Measurements from ENCODE around the gene DCAF5.

- TF ChIP-seq, protein P1, sequence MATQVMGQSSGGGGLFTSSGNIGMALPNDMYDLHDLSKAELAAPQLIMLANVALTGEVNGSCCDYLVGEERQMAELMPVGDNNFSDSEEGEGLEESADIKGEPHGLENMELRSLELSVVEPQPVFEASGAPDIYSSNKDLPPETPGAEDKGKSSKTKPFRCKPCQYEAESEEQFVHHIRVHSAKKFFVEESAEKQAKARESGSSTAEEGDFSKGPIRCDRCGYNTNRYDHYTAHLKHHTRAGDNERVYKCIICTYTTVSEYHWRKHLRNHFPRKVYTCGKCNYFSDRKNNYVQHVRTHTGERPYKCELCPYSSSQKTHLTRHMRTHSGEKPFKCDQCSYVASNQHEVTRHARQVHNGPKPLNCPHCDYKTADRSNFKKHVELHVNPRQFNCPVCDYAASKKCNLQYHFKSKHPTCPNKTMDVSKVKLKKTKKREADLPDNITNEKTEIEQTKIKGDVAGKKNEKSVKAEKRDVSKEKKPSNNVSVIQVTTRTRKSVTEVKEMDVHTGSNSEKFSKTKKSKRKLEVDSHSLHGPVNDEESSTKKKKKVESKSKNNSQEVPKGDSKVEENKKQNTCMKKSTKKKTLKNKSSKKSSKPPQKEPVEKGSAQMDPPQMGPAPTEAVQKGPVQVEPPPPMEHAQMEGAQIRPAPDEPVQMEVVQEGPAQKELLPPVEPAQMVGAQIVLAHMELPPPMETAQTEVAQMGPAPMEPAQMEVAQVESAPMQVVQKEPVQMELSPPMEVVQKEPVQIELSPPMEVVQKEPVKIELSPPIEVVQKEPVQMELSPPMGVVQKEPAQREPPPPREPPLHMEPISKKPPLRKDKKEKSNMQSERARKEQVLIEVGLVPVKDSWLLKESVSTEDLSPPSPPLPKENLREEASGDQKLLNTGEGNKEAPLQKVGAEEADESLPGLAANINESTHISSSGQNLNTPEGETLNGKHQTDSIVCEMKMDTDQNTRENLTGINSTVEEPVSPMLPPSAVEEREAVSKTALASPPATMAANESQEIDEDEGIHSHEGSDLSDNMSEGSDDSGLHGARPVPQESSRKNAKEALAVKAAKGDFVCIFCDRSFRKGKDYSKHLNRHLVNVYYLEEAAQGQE (IDR thresholded peaks at IDR 0.05; ENCODE audit: insufficient replicate concordance, low read depth), result no peak
- TF ChIP-seq, protein P2, sequence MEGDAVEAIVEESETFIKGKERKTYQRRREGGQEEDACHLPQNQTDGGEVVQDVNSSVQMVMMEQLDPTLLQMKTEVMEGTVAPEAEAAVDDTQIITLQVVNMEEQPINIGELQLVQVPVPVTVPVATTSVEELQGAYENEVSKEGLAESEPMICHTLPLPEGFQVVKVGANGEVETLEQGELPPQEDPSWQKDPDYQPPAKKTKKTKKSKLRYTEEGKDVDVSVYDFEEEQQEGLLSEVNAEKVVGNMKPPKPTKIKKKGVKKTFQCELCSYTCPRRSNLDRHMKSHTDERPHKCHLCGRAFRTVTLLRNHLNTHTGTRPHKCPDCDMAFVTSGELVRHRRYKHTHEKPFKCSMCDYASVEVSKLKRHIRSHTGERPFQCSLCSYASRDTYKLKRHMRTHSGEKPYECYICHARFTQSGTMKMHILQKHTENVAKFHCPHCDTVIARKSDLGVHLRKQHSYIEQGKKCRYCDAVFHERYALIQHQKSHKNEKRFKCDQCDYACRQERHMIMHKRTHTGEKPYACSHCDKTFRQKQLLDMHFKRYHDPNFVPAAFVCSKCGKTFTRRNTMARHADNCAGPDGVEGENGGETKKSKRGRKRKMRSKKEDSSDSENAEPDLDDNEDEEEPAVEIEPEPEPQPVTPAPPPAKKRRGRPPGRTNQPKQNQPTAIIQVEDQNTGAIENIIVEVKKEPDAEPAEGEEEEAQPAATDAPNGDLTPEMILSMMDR (IDR thresholded peaks at IDR 0.05; ENCODE audit: insufficient read depth, low read length), result no peak
- no peak for TF ChIP-seq POLR2AphosphoS5 (IDR thresholded peaks at IDR 0.05; ENCODE audit: low read depth)
- TF ChIP-seq SPI1 (IDR thresholded peaks at IDR 0.05; ENCODE audit: borderline replicate concordance, low read depth), result no peak
These were observed 35.7 kb downstream of the DCAF5 start for GRCh38 chr14:69117020-69117767.

All from HL-60 (cell line).